K562 (cell line): ENCODE results near the gene ATRN. TPM values are rescaled to one million over a fixed set of nuclear protein-coding genes. Genes with fewer than 3 reads are reported as not detected.

Experiments used
- ATAC-seq: fragments of 200-7000 bp; cut with Tn5 transposase; 3 replicates; pipeline ENCODE4 v1.9.1; 2020; ENCODE audit warnings: moderate library complexity
- BruUV-seq: library from RNA; stranded (reverse); fragments of 400-500 nt; replicated peaks from 2 replicates; lab custom pipeline; 2021; lab: Mats Ljungman, UMichigan
- CTCF ChIA-PET: fragments of 300-600 bp; formaldehyde crosslinking; extraction: SDS; loops from one replicate; lab custom pipeline; 2021; ENCODE audit warnings: low intra/inter-chr PET ratio; lab: Yijun Ruan, JAX
- POLR2A ChIA-PET: fragments of 300-600, 350-650 bp; sonication (Branson Sonifier 250); formaldehyde crosslinking; extraction: SDS; loops from one replicate; lab custom pipeline; 2021; ENCODE audit warnings: antibody characterized with exemption, inconsistent platforms; lab: Yijun Ruan, JAX
- DNase-seq, 4 experiments: peaks; one replicate each; pipeline versions ENCODE4 v3.0.0 to v3.0.0-alpha.2; 2011 to 2018; ENCODE audit warnings: low spot score in 3 of 4, mixed read lengths in 3 of 4; ENCODE audit errors: extremely low read depth in 1 of 4
- FAIRE-seq: peaks from 2 replicates; lab custom pipeline; 2011; peaks lifted over from hg19 to GRCh38; lab: Jason Lieb, UNC
- H2AFZ ChIP-seq: 2 replicates; pipeline ENCODE4 v1.6.0; 2011; ENCODE audit warnings: low read depth, low read length, control low read depth, inconsistent platforms
- H3K27ac ChIP-seq: fragments of 200-600 bp; 3 replicates; pipeline ENCODE4 v1.8.0; 2011; ENCODE audit warnings: low read depth, mild to moderate bottlenecking, control low read depth, inconsistent platforms, low read length, moderate library complexity, mixed read lengths; ENCODE audit errors: extremely low read depth
- H3K27me3 ChIP-seq, 2 experiments: fragments of 300-600 bp in 1 of 2; 2 replicates in 1 of 2; 3 replicates in 1 of 2; pipeline versions ENCODE4 v1.6.0 to v1.8.0; 2011; ENCODE audit warnings: inconsistent platforms in 2 of 2, low read length in 2 of 2, mild to moderate bottlenecking in 1 of 2, mixed read lengths in 1 of 2, moderate library complexity in 1 of 2; ENCODE audit not compliant: control insufficient read depth in 2 of 2, insufficient read depth in 2 of 2
- H3K36me3 ChIP-seq: fragments of 300-600 bp; 3 replicates; pipeline ENCODE4 v1.8.0; 2011; ENCODE audit warnings: mild to moderate bottlenecking, low read length, inconsistent platforms; ENCODE audit not compliant: control insufficient read depth, insufficient read depth
- H3K4me1 ChIP-seq, 2 experiments: fragments of 200-600 bp in 1 of 2; replicated peaks in 1 of 2; 2 replicates in 1 of 2; 3 replicates in 1 of 2; pipeline versions ENCODE4 v1.5.1 to v1.8.0; 2011; ENCODE audit warnings: inconsistent platforms in 2 of 2, low read length in 2 of 2, mild to moderate bottlenecking in 1 of 2, mixed read lengths in 1 of 2, moderate library complexity in 1 of 2; ENCODE audit not compliant: control insufficient read depth in 2 of 2, insufficient read depth in 2 of 2
- H3K4me2 ChIP-seq: 2 replicates; pipeline ENCODE4 v1.6.1; 2011; ENCODE audit warnings: low read length, control low read depth, inconsistent platforms, mixed read lengths; ENCODE audit not compliant: insufficient read depth
- H3K4me3 ChIP-seq: fragments of 200-600 bp; sonication (generic), shearing (Covaris generic); 2 replicates; pipeline ENCODE4 v1.5.1; 2016; ENCODE audit warnings: control low read depth, inconsistent platforms
- H3K79me2 ChIP-seq: fragments of 200-600 bp; 3 replicates; pipeline ENCODE4 v1.8.0; 2011; ENCODE audit warnings: low read length, inconsistent platforms; ENCODE audit not compliant: control insufficient read depth, insufficient read depth
- H3K9ac ChIP-seq, 2 experiments: 2 replicates each; pipeline versions ENCODE4 v1.6.0 to v1.6.1; 2011; ENCODE audit warnings: low read depth in 2 of 2, low read length in 2 of 2, control low read depth in 1 of 2, inconsistent platforms in 1 of 2, mild to moderate bottlenecking in 1 of 2, mixed read lengths in 1 of 2; ENCODE audit not compliant: insufficient read depth in 1 of 2
- H3K9me1 ChIP-seq: one replicate; pipeline ENCODE4 v1.6.0; 2011; ENCODE audit warnings: inconsistent platforms, mild to moderate bottlenecking, low read length, moderate library complexity; ENCODE audit not compliant: control insufficient read depth, insufficient read depth
- H3K9me3 ChIP-seq: replicated peaks from 2 replicates; pipeline ENCODE4 v1.5.1; 2011; ENCODE audit warnings: low read depth, low read length, inconsistent platforms; ENCODE audit not compliant: control insufficient read depth, insufficient read depth
- H4K20me1 ChIP-seq: replicated peaks from 2 replicates; pipeline ENCODE4 v1.6.1; 2011; ENCODE audit warnings: low read length, inconsistent platforms, mixed read lengths; ENCODE audit not compliant: control insufficient read depth, insufficient read depth
- DDX20 ChIP-seq: fragments of 450-650 bp; IDR thresholded peaks from 2 replicates; pipeline ENCODE4 v1.6.1; 2016; ENCODE audit warnings: missing genetic modification characterization, low read depth, mild to moderate bottlenecking, missing compliant biosample characterization, moderate library complexity
- ELF2 ChIP-seq: fragments of 250-450 bp; sonication (Bioruptor Pico); IDR thresholded peaks from 2 replicates; pipeline ENCODE4 v1.5.0; 2021; ENCODE audit warnings: mild to moderate bottlenecking
- HNRNPK ChIP-seq: fragments of 200-400 bp; formaldehyde crosslinking; IDR thresholded peaks from one replicate; pipeline ENCODE4 v1.6.1; 2018; ENCODE audit warnings: mild to moderate bottlenecking, low read depth, low read length; ENCODE audit not compliant: poor library complexity, severe bottlenecking
- IFI16 ChIP-seq: fragments of 250-450 bp; sonication (Bioruptor Pico); IDR thresholded peaks from 2 replicates; pipeline ENCODE4 v2.1.2; 2022; ENCODE audit warnings: mild to moderate bottlenecking, inconsistent platforms
- MIER1 ChIP-seq: fragments of 450-650 bp; IDR thresholded peaks from 2 replicates; pipeline ENCODE4 v1.6.1; 2016; ENCODE audit warnings: antibody characterized with exemption, mild to moderate bottlenecking, low read depth
- MITF ChIP-seq: IDR thresholded peaks from 2 replicates; pipeline ENCODE4 v1.6.1; 2014; ENCODE audit warnings: antibody characterized with exemption
- POLR2AphosphoS5 ChIP-seq: IDR thresholded peaks from 2 replicates; pipeline ENCODE4 v1.6.1; 2011; ENCODE audit warnings: mild to moderate bottlenecking, low read depth, low read length, moderate library complexity; ENCODE audit not compliant: control insufficient read depth, insufficient read depth
- ZBTB17 ChIP-seq: fragments of 450-650 bp; formaldehyde crosslinking; IDR thresholded peaks from 2 replicates; pipeline ENCODE4 v1.4.0; 2020; ENCODE audit warnings: mild to moderate bottlenecking
- ZC3H4 ChIP-seq: sonication (generic); formaldehyde crosslinking; IDR thresholded peaks from 2 replicates; pipeline ENCODE4 v1.9.0; 2021; ENCODE audit warnings: missing genetic modification reagents, borderline replicate concordance
- ZFP36 ChIP-seq: fragments of 150-350 bp; IDR thresholded peaks from 2 replicates; pipeline ENCODE4 v1.6.1; 2018; ENCODE audit warnings: low read length, low read depth; ENCODE audit not compliant: partially characterized antibody
- ZNF121 ChIP-seq: sonication (generic); formaldehyde crosslinking; conservative IDR thresholded peaks from 2 replicates; pipeline ENCODE4 v1.8.0; 2022; ENCODE audit warnings: missing genetic modification reagents
- ZNF184 ChIP-seq: sonication (generic); formaldehyde crosslinking; IDR thresholded peaks from 2 replicates; pipeline ENCODE4 v1.5.0; 2020; ENCODE audit warnings: missing genetic modification reagents
- ZNF511 ChIP-seq: sonication (generic); formaldehyde crosslinking; IDR thresholded peaks from 2 replicates; pipeline ENCODE4 v1.8.0; 2022; ENCODE audit warnings: mild to moderate bottlenecking, missing genetic modification reagents
- ZNF592 ChIP-seq: fragments of 450-650 bp; IDR thresholded peaks from 2 replicates; pipeline ENCODE4 v1.6.1; 2017; ENCODE audit warnings: antibody characterized with exemption, mild to moderate bottlenecking
- ZNF77 ChIP-seq: fragments of 250-450 bp; sonication (Bioruptor Pico); IDR thresholded peaks from 2 replicates; pipeline ENCODE4 v1.5.0; 2020
- ZNF830 ChIP-seq: fragments of 250-450 bp; sonication (Bioruptor Pico); IDR thresholded peaks from 2 replicates; pipeline ENCODE4 v1.5.0; 2021; ENCODE audit warnings: mild to moderate bottlenecking
- WGBS: fragments of 100-300 bp; shearing (Covaris generic); methylation state at CpG from one replicate; pipeline ENCODE4 v1.1.6; 2016; ENCODE audit warnings: low coverage, mixed read lengths; ENCODE audit not compliant: insufficient coverage; ENCODE audit errors: missing lambda C conversion rate; 5-methylcytosine and 5-hydroxymethylcytosine counted together
- in situ Hi-C: fragments of 300-500 bp; cut with MboI; formaldehyde crosslinking; loops from 4 replicates; pipeline ENCODE4 v1.15.0; 2018; ENCODE audit warnings: inconsistent platforms, mixed read lengths
- intact Hi-C: fragments of 100-400 bp; cut with micrococcal nuclease; formaldehyde crosslinking; loops from 2 replicates; pipeline ENCODE4 v1.14.2; 2022
- polyA plus RNA-seq, 8 experiments: library from polyadenylated mRNA; depleted of rRNA in 4 of 8; stranded (reverse) in 5 of 8; unstranded in 3 of 8; fragments of >200 nt; fragmentation: Nextera tagmentation in 2 of 8; fragmentation: Illumina TruSeq in 1 of 8; extraction: Ambion mirVana in 2 of 8; extraction: Trizol in 1 of 8; gene quantifications; 2 replicates each; pipeline versions ENCODE4 v1.2.1 to v1.2.3, GENCODE V29; 2011 to 2014; ENCODE audit warnings: inconsistent platforms in 1 of 8, missing spikeins in 1 of 8
- total RNA-seq, 7 experiments: library from RNA; depleted of rRNA in 6 of 7; stranded (reverse); fragments of >200 nt in 6 of 7; fragmentation: Illumina TruSeq in 2 of 7; extraction: Trizol in 2 of 7; gene quantifications; 2 replicates each; pipeline versions ENCODE4 v1.2.1 to v1.2.3, GENCODE V29; 2011 to 2021; ENCODE audit warnings: low replicate concordance in 1 of 7

The ATRN gene
- total and polyA plus RNA-seq, 9 of the 15 experiments (the other 6 are each of a cell fraction or from before 2014, with no cell fraction given): 0.69 to 16.5 (median 7.6) TPM

DNA sequence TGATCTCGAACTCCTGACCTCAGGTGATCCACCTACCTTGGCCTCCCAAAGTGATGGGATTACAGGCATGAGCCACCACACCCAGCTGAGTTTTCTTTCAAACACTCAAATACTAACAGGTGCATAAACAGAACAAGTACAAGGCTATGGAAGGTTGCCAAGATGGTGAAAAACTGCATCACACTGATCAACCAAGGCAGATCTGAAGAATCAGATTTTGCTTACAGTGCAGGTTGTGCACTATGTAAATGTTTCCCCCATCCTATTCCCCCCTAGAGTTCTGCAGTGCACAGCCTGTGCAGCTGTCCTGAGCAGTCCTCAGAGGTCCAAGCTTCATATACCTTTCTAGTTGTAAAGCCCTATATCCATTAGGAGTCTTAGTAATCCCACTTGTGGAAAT lies 119.3 kb downstream of the ATRN start (continued):
- TF ChIP-seq ZC3H4 (CRISPR knock-in tag): no peak
- no peak for TF ChIP-seq MIER1

GRCh38 chr20:3592931-3593330 lies 122.1 kb downstream of the ATRN start:
- Histone ChIP-seq H3K4me2 (no peak overlapping the region), H3K9ac (no peak overlapping the region), H3K79me2 (no peaks in the 10 kb centered on the region), H3K4me1 (no peaks in the 10 kb centered on the region), H3K27ac (no peak overlapping the region), H3K4me3 (no peak overlapping the region), H3K36me3 (peaks cover 24% of the 10 kb centered on the region; the same call in 2 of the 3 replicates), H4K20me1 (no peaks in the 10 kb centered on the region), H2AFZ (no peak overlapping the region), H3K9me1 (no peaks in the 10 kb centered on the region), H3K27me3 (no peaks in the 10 kb centered on the region), H3K9me3 (no peaks in the 10 kb centered on the region)
- no TSS peak for BruUV-seq
- DNase-seq (no peak), FAIRE-seq (no peak), ATAC-seq (no peak)
- CTCF ChIA-PET: no interaction called here
- WGBS: 66% methylated on average over 4 of the region's 4 CpGs
- no peak for TF ChIP-seq POLR2AphosphoS5
- no peak for TF ChIP-seq ZNF830
- TF ChIP-seq ZFP36: no peak
- TF ChIP-seq MITF: no peak
- no peak for TF ChIP-seq ZNF592
- no peak for TF ChIP-seq ZNF77 (CRISPR knock-in tag)
- TF ChIP-seq ZNF511: no peak
- no peak for TF ChIP-seq DDX20 (tag)
- TF ChIP-seq HNRNPK: no peak
- no peak for TF ChIP-seq ZNF121 (CRISPR knock-in tag)
- TF ChIP-seq ZNF184: no peak
- no peak for TF ChIP-seq ZBTB17 (CRISPR knock-in tag)
- TF ChIP-seq ELF2 (CRISPR knock-in tag): no peak
- TF ChIP-seq IFI16 (CRISPR knock-in tag): no peak
- POLR2A ChIA-PET: no interaction called here
- intact Hi-C loops: no loop called here
- in situ Hi-C loops: no loop called here
